ENCODE results near the gene RGS10.
"Not testable (repeated sequence)": the region's sequence is repeated elsewhere in the genome, so short reads cannot be mapped to it uniquely, and the experiment has no call there.

RGS10 gene

GRCh38 chr10:119539359-119539825 lies 3.1 kb downstream of the RGS10 start:
- in situ Hi-C loops (cut with MboI; ENCODE audit: low sequenced_read_pairs), result no loop called here

- in situ Hi-C loops (cut with MboI; ENCODE audit: low sequenced_read_pairs), result no loop called here
These were observed 3.7 kb downstream of the RGS10 start for GRCh38 chr10:119538632-119539358.

GRCh38 chr10:119537953-119538630 lies 4.4 kb downstream of the RGS10 start:
- in situ Hi-C loops (cut with MboI; ENCODE audit: low sequenced_read_pairs), result no loop called here

DNA sequence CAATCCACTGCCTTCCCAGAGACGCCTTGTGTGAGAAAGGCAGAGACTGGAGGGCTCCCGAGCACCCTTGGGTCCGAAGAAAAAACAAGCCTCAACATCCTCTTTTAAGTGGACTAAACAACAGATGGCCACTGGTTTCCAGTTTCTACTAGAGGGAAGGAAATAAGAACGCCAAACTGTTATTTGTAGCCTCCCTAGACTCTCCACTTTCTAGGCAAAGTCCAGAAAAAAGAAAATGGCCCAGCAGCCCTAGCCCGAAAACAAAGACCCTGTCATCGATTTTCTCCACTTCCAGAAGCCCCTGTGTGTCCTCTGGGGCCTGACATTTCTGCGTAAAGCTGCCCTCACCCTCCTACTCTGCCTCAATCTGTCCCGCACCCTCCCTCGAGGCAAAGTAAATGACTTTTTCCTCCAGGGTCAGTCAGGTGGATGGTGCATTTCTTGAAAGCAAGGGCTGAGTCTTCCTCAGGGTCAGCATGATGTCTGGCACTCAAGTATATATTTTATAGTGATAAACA lies 6.0 kb downstream of the RGS10 start:
- in situ Hi-C loops (cut with MboI; ENCODE audit: low sequenced_read_pairs), result no loop called here

DNA sequence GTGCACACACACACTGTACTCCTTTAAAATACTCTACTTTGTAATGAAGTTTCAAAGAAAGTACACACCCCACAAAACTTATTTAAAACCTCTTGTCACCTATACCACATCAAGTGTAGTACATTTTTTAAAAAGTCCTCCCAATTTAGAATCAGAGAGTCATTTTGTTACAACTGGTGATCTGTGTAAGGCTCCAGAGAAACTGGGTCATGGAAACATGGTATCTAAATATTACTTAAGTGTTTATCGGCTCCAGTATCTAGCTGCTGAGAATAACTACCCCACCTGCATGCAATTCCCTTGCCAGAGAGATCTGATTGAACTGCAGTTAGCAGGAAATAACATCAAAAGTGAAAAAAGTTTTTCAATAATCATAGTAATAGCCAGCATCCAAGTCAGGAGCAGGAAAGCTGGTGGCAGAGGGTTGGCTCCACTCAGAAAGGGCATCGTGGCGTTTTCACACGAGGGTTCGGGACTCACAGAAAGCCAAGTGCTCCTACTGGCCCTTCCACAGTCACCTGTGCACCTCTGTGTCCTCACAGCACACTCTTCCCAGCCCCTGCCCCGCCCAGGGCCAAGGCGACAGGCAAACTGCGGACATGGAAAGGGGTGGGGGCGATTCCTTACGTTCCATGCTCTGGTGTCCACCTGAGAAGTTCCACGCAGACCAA lies 6.5 kb downstream of the RGS10 start:
- in situ Hi-C loops (cut with MboI; ENCODE audit: low sequenced_read_pairs), result no loop called here

GRCh38 chr10:119535305-119535704 lies 7.2 kb downstream of the RGS10 start:
- in situ Hi-C loops (cut with MboI; ENCODE audit: low sequenced_read_pairs), result no loop called here

GRCh38 chr10:119533473-119533872 lies 9.0 kb downstream of the RGS10 start:
- in situ Hi-C loops (cut with MboI; ENCODE audit: low sequenced_read_pairs), result no loop called here

DNA sequence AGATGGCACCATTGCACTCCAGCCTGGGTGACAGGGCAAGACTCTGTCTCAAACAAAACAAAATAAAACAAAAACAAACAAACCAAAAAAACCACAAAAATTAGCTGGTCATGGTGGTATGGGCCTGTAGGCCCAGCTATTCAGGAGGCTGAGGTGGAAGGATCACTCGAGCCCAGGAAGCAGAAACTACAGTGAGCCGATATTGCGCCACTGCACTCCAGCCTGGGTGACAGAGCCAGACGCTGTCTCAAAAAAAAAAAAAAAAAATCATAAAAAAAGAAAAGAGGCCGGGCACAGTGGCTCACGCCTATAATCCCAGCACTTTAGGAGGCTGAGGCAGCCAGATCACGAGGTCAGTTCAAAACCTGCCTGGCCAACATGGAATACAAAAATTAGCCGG lies 9.7 kb downstream of the RGS10 start:
- in situ Hi-C loops (cut with MboI; ENCODE audit: low sequenced_read_pairs), result not testable (repeated sequence)

- in situ Hi-C loops (cut with MboI; ENCODE audit: low sequenced_read_pairs), result not testable (repeated sequence)
These were observed 10.3 kb downstream of the RGS10 start for GRCh38 chr10:119532251-119532650.

DNA sequence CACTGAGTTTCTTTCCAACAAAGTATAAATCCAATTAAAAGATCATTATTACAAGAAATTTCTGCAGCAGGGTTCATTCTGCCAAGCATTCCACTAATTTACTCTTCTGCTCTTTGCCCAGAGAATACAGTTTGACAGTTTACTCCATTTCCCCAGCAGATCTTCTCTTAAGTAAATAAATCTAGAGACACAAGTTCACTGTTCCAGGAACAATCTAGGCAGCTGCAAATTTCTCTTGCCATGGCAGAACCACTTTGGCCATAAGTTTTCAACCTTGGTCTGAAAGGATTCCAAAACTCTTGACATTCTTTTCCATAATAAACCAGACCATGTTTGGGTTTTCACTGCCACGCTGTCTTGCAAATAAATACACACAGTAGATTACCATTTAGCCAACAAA lies 11.5 kb downstream of the RGS10 start:
- in situ Hi-C loops (cut with MboI; ENCODE audit: low sequenced_read_pairs), result no loop called here

GRCh38 chr10:119528663-119529237 lies 13.8 kb downstream of the RGS10 start:
- in situ Hi-C loops (cut with MboI; ENCODE audit: low sequenced_read_pairs), result not testable (repeated sequence)

DNA sequence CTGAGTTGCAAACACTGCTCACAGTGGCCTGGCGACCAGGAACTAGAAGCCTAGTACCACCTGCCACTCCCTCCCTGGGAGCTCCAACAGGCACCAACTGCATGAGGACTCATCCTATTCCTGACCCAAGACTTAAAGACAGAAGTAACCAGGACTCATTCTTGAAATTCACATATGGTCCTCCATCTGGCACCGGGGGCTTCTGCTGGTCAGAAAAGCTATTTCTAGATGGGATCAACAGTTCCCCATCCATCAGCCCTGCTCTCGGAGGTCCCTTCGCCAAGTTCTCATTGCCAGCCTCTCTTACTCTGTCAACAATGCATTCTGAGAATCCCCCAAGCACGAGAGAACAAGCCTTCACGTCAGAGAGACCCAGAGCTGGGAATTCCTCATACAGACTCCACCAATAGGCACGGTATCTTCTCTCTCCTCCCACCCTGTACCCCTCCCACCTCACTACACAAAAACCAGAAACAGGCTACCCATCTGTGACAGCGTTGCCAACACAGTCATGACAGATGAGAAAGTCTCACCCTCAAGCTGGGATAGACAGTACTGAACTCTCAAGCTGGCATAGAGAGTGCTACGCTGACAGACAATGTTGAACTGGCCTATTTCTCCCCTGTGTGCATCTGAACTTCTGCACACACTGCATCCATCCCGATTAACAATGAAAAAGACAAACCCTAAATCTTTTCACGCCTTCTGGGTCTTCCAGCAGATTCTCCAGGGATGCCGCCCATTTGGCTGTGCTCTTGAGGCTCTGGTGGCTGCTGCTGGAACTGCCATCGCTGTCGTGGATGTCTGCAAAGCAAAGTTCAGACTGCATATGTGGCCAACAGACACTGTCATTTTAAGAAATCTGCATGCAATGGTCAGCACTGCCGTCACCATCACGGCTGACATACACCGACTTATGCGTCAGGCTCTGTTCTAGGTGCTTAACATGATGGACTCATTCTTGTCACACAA lies 15.6 kb downstream of the RGS10 start:
- in situ Hi-C loops (cut with MboI; ENCODE audit: low sequenced_read_pairs), result no loop called here

- in situ Hi-C loops (cut with MboI; ENCODE audit: low sequenced_read_pairs), result no loop called here
These were observed 16.4 kb downstream of the RGS10 start for GRCh38 chr10:119526149-119526548.

DNA sequence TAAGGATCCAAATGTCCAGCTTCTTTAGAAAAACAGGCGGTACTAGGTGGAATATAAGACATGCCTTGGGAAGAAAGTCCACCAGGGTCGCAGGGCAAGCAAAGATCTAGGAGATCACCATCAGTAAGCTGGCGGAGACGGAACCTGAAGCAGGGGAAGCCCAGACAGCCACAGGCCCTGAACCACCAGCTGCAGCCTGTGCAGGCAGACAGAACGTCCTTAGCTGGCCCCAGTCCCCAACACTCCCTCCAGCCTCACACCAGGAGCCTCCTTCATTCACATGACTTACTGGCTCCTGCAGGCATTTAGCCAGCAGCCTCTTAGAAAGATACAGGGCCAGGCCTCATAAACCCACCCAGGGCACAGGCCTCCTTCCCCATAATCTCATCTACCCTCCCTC lies 17.4 kb downstream of the RGS10 start:
- in situ Hi-C loops (cut with MboI; ENCODE audit: low sequenced_read_pairs), result no loop called here

GRCh38 chr10:119524720-119525070 lies 17.8 kb downstream of the RGS10 start:
- in situ Hi-C loops (cut with MboI; ENCODE audit: low sequenced_read_pairs), result no loop called here

DNA sequence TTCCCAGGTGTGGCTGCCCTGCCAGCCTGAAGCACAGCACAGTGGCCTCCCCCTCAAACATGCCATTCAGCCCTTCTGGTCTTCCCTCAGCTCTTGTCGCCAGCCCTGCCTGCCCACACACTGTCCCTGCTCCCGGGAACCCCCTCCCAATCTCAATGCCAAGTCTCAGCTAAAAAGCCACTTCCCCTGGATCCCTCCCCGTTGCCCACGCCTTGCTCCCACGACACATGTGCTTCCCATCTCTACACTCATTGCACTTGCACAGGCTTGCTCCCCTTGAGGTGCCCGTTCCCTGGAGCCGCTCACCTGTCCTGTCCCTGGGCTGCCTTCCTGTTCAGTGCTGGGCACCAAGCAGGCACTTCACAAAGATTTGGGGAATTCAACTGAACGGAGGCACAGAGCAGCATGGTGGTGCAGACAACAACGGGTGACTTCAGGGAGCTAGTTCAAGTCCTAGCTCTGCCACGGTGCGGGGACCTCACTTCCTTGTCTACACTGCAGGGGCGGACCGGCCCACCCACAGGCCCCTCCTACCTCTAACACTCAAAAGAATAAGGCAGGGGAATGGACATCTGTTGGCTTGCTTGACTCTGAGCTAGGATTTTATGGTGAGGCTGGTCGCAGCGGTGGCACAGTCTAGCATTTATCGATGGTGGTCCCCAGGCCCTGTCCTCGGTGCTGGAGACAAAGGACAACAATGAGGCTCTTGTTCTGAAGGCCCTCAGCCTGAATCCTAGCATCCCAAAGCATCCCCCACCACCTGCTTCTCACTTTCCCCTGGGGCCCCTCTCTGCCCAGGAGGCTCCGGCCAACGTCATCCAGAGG lies 18.4 kb downstream of the RGS10 start:
- in situ Hi-C loops (cut with MboI; ENCODE audit: low sequenced_read_pairs), result no loop called here

GRCh38 chr10:119522747-119523426 lies 19.6 kb downstream of the RGS10 start:
- in situ Hi-C loops (cut with MboI; ENCODE audit: low sequenced_read_pairs), result no loop called here

GRCh38 chr10:119521443-119522204 lies 20.9 kb downstream of the RGS10 start:
- in situ Hi-C loops (cut with MboI; ENCODE audit: low sequenced_read_pairs), result no loop called here

Measured in HL-60/S4 treated with phorbol 12-myristate 13-acetate at 8.2 ng/mL for 4 days and 3 days (cell line).